Activated CD8-positive, alpha-beta T cell treated with anti-CD3 and anti-CD28 coated beads for 36 hours (primary cell): ENCODE data around the gene DNAH8. TPM values are rescaled to one million over a fixed set of nuclear protein-coding genes. Genes with fewer than 3 reads are reported as not detected.
A peak's percentile ranks its signal among the peaks of the same experiment; 100 is the strongest.
"Not testable (repeated sequence)": the region's sequence is repeated elsewhere in the genome, so short reads cannot be mapped to it uniquely, and the experiment has no call there.

Source experiments
- ATAC-seq: fragments of 200-7000 bp; cut with Tn5 transposase; one replicate; pipeline ENCODE4 v1.10.0; 2021; ENCODE audit warnings: mild to moderate bottlenecking, moderate library complexity
- CTCF ChIA-PET: fragments of 350-600 bp; sonication (Branson Sonifier 250); formaldehyde crosslinking; loops from one replicate; lab custom pipeline; 2021; ENCODE audit warnings: antibody characterized with exemption; lab: Charles Lee
- POLR2A ChIA-PET: fragments of 350-600 bp; sonication (Branson Sonifier 250); formaldehyde crosslinking; loops from one replicate; lab custom pipeline; 2021; ENCODE audit warnings: antibody characterized with exemption; lab: Charles Lee
- DNase-seq: peaks from one replicate; pipeline ENCODE4 v3.0.0-alpha.2; 2020
- H3K27ac Mint-ChIP-seq: one replicate; pipeline ENCODE4 v1.8.0; 2021; ENCODE audit warnings: mild to moderate bottlenecking, mixed read lengths
- H3K27me3 Mint-ChIP-seq: one replicate; pipeline ENCODE4 v1.8.0; 2021; ENCODE audit warnings: mixed read lengths
- H3K36me3 Mint-ChIP-seq: one replicate; pipeline ENCODE4 v1.8.0; 2021; ENCODE audit warnings: low read depth, mixed read lengths
- H3K4me1 Mint-ChIP-seq: one replicate; pipeline ENCODE4 v1.8.0; 2021; ENCODE audit warnings: low read depth, mixed read lengths
- H3K4me3 Mint-ChIP-seq: one replicate; pipeline ENCODE4 v1.8.0; 2021; ENCODE audit warnings: mild to moderate bottlenecking, moderate library complexity, mixed read lengths
- H3K9me3 Mint-ChIP-seq: one replicate; pipeline ENCODE4 v1.8.0; 2021; ENCODE audit warnings: mixed read lengths
- CTCF ChIP-seq: fragments of 200-600 bp; IDR thresholded peaks from one replicate; pipeline ENCODE4 v1.8.0; 2022; ENCODE audit warnings: antibody characterized with exemption, mild to moderate bottlenecking
- intact Hi-C: fragments of 100-400 bp; cut with micrococcal nuclease; formaldehyde crosslinking; loops from one replicate; pipeline ENCODE4 v1.10.0; 2022
- total RNA-seq, 2 experiments: library from RNA; stranded (reverse); gene quantifications; one replicate each; pipeline ENCODE4 v1.2.3, GENCODE V29; 2021

The DNAH8 gene
- total RNA-seq, 2 experiments from 2014 or later: not detected

GRCh38 chr6:38697846-38698245 is 17.3 kb upstream of the DNAH8 start:
- POLR2A ChIA-PET: no interaction called here
- intact Hi-C loops: no loop called here
- CTCF ChIA-PET: interaction anchor here (0.6 kb wide), 1 partner anchor 14 kb away, joined by 3 read pairs; no protein-coding TSS in a partner anchor
- TF ChIP-seq CTCF: no peak
- H3K4me1 Mint-ChIP-seq: peaks cover 43% of the 10 kb centered on the region
- H3K27ac Mint-ChIP-seq: no peak overlapping the region
- DNase-seq: no peak
- H3K27me3 Mint-ChIP-seq: no peaks in the 10 kb centered on the region
- peaks cover 73% of the 10 kb centered on the region for H3K36me3 Mint-ChIP-seq
- no peak overlapping the region for H3K4me3 Mint-ChIP-seq
- ATAC-seq: no peak
- H3K9me3 Mint-ChIP-seq: peaks cover 20% of the 10 kb centered on the region

GRCh38 chr6:38699702-38700101 is 15.4 kb upstream of the DNAH8 start:
- H3K27me3 Mint-ChIP-seq, POLR2A ChIA-PET, DNase-seq, H3K27ac Mint-ChIP-seq, H3K4me3 Mint-ChIP-seq, CTCF ChIA-PET, intact Hi-C loops, ATAC-seq: not testable (repeated sequence)
- Mint-ChIP-seq H3K4me1 (peaks cover 42% of the 10 kb centered on the region), H3K36me3 (peaks cover 66% of the 10 kb centered on the region), H3K9me3 (peaks cover 18% of the 10 kb centered on the region)

- POLR2A ChIA-PET: no interaction called here
- DNase-seq (no peak), ATAC-seq (no peak)
- H3K4me1 Mint-ChIP-seq: peaks cover 36% of the 10 kb centered on the region
- intact Hi-C loops: no loop called here
- H3K9me3 Mint-ChIP-seq: peaks cover 16% of the 10 kb centered on the region
- no peak overlapping the region for H3K27ac Mint-ChIP-seq
- no peak for TF ChIP-seq CTCF
- peak overlapping the region; percentile 81 for H3K4me3 Mint-ChIP-seq
- H3K27me3 Mint-ChIP-seq: no peaks in the 10 kb centered on the region
- peaks cover 56% of the 10 kb centered on the region for H3K36me3 Mint-ChIP-seq
- CTCF ChIA-PET: no interaction called here
Measured at GRCh38 chr6:38701551-38701950, 13.6 kb upstream of the DNAH8 start.

GRCh38 chr6:38702558-38703397 is 12.3 kb upstream of the DNAH8 start, which contains the start of gene GLO1:
GLO1 (minus strand) TSS chr6:38703145; CDS start chr6:38703054, 91 bp downstream.
- H3K4me3 Mint-ChIP-seq: peak within 1 kb of the TSS; percentile 81
- TF ChIP-seq CTCF: no peak
- H3K4me1 Mint-ChIP-seq: peaks cover 33% of the 10 kb centered on the region
- ChIA-PET CTCF (interaction anchor here (1.4 kb wide), 1 partner anchor 11 kb away, joined by 7 read pairs; no protein-coding TSS in a partner anchor), POLR2A (interaction anchor here (0.6 to 1.4 kb wide), 6 partner anchors 10 to 124 kb away, joined by 3 to 4 read pairs (median 3); no protein-coding TSS in a partner anchor)
- peaks cover 3% of the 10 kb centered on the region for H3K27me3 Mint-ChIP-seq
- ATAC-seq (peak; percentile 100), DNase-seq (peak; percentile 98)
- peaks cover 16% of the 10 kb centered on the region for H3K9me3 Mint-ChIP-seq
- H3K36me3 Mint-ChIP-seq: peaks cover 49% of the 10 kb centered on the region
- peak within 1 kb of the TSS; percentile 89 for H3K27ac Mint-ChIP-seq
- intact Hi-C loops: no loop called here

GRCh38 chr6:38703949-38704590 is 11.0 kb upstream of the DNAH8 start:
- no peak overlapping the region for H3K27ac Mint-ChIP-seq
- ChIA-PET CTCF (interaction anchor here (1.4 kb wide), 1 partner anchor 10 kb away, joined by 7 read pairs; no protein-coding TSS in a partner anchor), POLR2A (interaction anchor here (1.1 kb wide), 1 partner anchor 41 kb away, joined by 3 read pairs; no protein-coding TSS in a partner anchor)

More at GRCh38 chr6:38703949-38704590, 11.0 kb upstream of the DNAH8 start:
- no peak for TF ChIP-seq CTCF
- Mint-ChIP-seq H3K9me3 (peaks cover 16% of the 10 kb centered on the region), H3K4me3 (no peak overlapping the region), H3K4me1 (peaks cover 25% of the 10 kb centered on the region), H3K36me3 (peaks cover 37% of the 10 kb centered on the region), H3K27me3 (peaks cover 3% of the 10 kb centered on the region)
- DNase-seq (no peak), ATAC-seq (no peak)
- intact Hi-C loops: no loop called here
